ENCODE data around the gene RNASE13. TPM values are rescaled to one million over a fixed set of nuclear protein-coding genes. Genes with fewer than 3 reads are reported as not detected.

The RNASE13 gene
- total RNA-seq, 1 experiment from 2014 or later: 0.15 TPM

GRCh38 chr14:21075719-21076437 is 41.3 kb upstream of the RNASE13 start:
- Histone ChIP-seq H3K4me2 (ENCODE audit: low read length) (no peak overlapping the region), H2AFZ (ENCODE audit: low read depth, low read length, poor library complexity, severe bottlenecking) (no peak overlapping the region), H4K20me1 (ENCODE audit: insufficient read depth) (no peaks in the 10 kb centered on the region), H3K27ac (ENCODE audit: low read depth, low read length) (no peak overlapping the region), H3K4me1 (ENCODE audit: control insufficient read depth in 1 of 2, insufficient read depth in 2 of 2, low read length in 2 of 2) (peaks cover 0 to 5% of the 10 kb centered on the region in 2 experiments; a peak in 2 of 4 replicates), H3K79me2 (ENCODE audit: insufficient read depth, low read length) (no peaks in the 10 kb centered on the region), H3K9me3 (ENCODE audit: control insufficient read depth in 1 of 2, insufficient read depth in 1 of 2, low read depth in 1 of 2, low read length in 2 of 2) (no peaks in the 10 kb centered on the region), H3K9me2 (ENCODE audit: insufficient read depth) (no peaks in the 10 kb centered on the region), H3K27me3 (ENCODE audit: insufficient read depth, low read length) (no peaks in the 10 kb centered on the region), H3K36me3 (ENCODE audit: control insufficient read depth in 1 of 2, insufficient read depth in 2 of 2, low read length in 2 of 2) (no peaks in the 10 kb centered on the region; a peak in 1 of 4 replicates), H3K9ac (ENCODE audit: low read length) (no peak overlapping the region), H3K4me3 (replicated peaks in 1 of 2; ENCODE audit: low read depth in 1 of 2, low read length in 2 of 2) (no peak overlapping the region)
- ATAC-seq: no peak
- intact Hi-C loops (cut with micrococcal nuclease): no loop called here
- CTCF ChIA-PET: no interaction called here
- DNase-seq (ENCODE audit: low read depth, low spot score): no peak
- POLR2A ChIA-PET: no interaction called here
- TF ChIP-seq ZNF274 (IDR thresholded peaks at IDR 0.05; ENCODE audit: low read depth, low read length) (no peak), YY1 (IDR thresholded peaks at IDR 0.05; ENCODE audit: extremely low read depth, insufficient replicate concordance, low read depth, low read length) (no peak), SIN3A (IDR thresholded peaks at IDR 0.05; ENCODE audit: low read depth) (no peak), SRF (IDR thresholded peaks at IDR 0.05; ENCODE audit: low read depth) (no peak), EZH2 (IDR thresholded peaks at IDR 0.05) (no peak), ATF3 (IDR thresholded peaks at IDR 0.05) (no peak), ZBTB33 (IDR thresholded peaks at IDR 0.05; ENCODE audit: extremely low read depth, insufficient replicate concordance, low read length) (no peak), EZH2phosphoT487 (IDR thresholded peaks at IDR 0.05; ENCODE audit: borderline replicate concordance) (no peak), ELF1 (IDR thresholded peaks at IDR 0.05; ENCODE audit: borderline replicate concordance, low read depth) (no peak), SP1 (IDR thresholded peaks at IDR 0.05; ENCODE audit: low read depth) (no peak), TCF7L2 (IDR thresholded peaks at IDR 0.05; ENCODE audit: borderline replicate concordance, extremely low read depth, insufficient read depth, insufficient read length) (no peak), POLR2AphosphoS5 (IDR thresholded peaks at IDR 0.05; ENCODE audit: low read depth, low read length) (no peak), REST (IDR thresholded peaks at IDR 0.05; ENCODE audit: low read depth) (no peak), JUND (IDR thresholded peaks at IDR 0.05) (no peak), RAD21 (IDR thresholded peaks at IDR 0.05; ENCODE audit: low read depth) (no peak), CBX3 (IDR thresholded peaks at IDR 0.05; ENCODE audit: low read depth) (no peak)
- RAD21 ChIA-PET (ENCODE audit: low non-redundant PET in 1 of 2, low total read pairs in 2 of 2, uncharacterized antibody in 2 of 2, unreplicated experiment in 2 of 2): no interaction called here
- no TSS peak for BruUV-seq (replicated peaks)
